GM18868 (cell line): ENCODE measurements around the gene C1QTNF4.
A peak's percentile ranks its signal among the peaks of the same experiment; 100 is the strongest.
"Not testable (repeated sequence)": the region's sequence is repeated elsewhere in the genome, so short reads cannot be mapped to it uniquely, and the experiment has no call there.

Source experiments
- ATAC-seq: cut with Tn5 transposase; IDR thresholded peaks from one replicate; pipeline ENCODE4 v1.9.1; 2021; ENCODE audit warnings: mild to moderate bottlenecking, moderate library complexity; ENCODE audit not compliant: unreplicated experiment

Gene C1QTNF4

GRCh38 chr11:47593934-47594855, at the start of gene C1QTNF4:
Gene C1QTNF4 (minus strand): TSS chr11:47594411. CDS start chr11:47590810, 3,601 bp downstream.
- ATAC-seq: no peak

GRCh38 chr11:47642099-47642855, 48.1 kb upstream of the C1QTNF4 start, which contains the start of gene MTCH2:
Gene MTCH2 (minus strand): TSS chr11:47642559. CDS start chr11:47642465, 94 bp downstream.
- ATAC-seq: peak; percentile 92

- ATAC-seq: no peak
Observed at GRCh38 chr11:47641600-47642098, 47.4 kb upstream of the C1QTNF4 start.

- ATAC-seq: not testable (repeated sequence)
Observed at GRCh38 chr11:47640506-47640905, 46.3 kb upstream of the C1QTNF4 start.

- not testable (repeated sequence) for ATAC-seq
Observed at GRCh38 chr11:47636331-47636730, 42.1 kb upstream of the C1QTNF4 start.

GRCh38 chr11:47631473-47631872, 37.3 kb upstream of the C1QTNF4 start:
- ATAC-seq: no peak

GRCh38 chr11:47628026-47628425, 33.8 kb upstream of the C1QTNF4 start:
- ATAC-seq: no peak

- ATAC-seq: no peak
Observed at GRCh38 chr11:47626234-47626633, 32.0 kb upstream of the C1QTNF4 start.

- no peak for ATAC-seq
Observed at GRCh38 chr11:47620836-47621378, 26.7 kb upstream of the C1QTNF4 start.

GRCh38 chr11:47617417-47617809, 23.2 kb upstream of the C1QTNF4 start:
- ATAC-seq: peak; percentile 64

GRCh38 chr11:47616726-47617416, 22.7 kb upstream of the C1QTNF4 start:
- ATAC-seq: peak; percentile 51

GRCh38 chr11:47615249-47615648, 21.0 kb upstream of the C1QTNF4 start:
- ATAC-seq: no peak

GRCh38 chr11:47611348-47611794, 17.2 kb upstream of the C1QTNF4 start:
- ATAC-seq: peak; percentile 87

- ATAC-seq: no peak
Observed at GRCh38 chr11:47609675-47610074, 15.5 kb upstream of the C1QTNF4 start.

- ATAC-seq: no peak
Observed at GRCh38 chr11:47607380-47607779, 13.2 kb upstream of the C1QTNF4 start.

- no peak for ATAC-seq
Observed at GRCh38 chr11:47606731-47607130, 12.5 kb upstream of the C1QTNF4 start.

- ATAC-seq: no peak
Observed at GRCh38 chr11:47605921-47606320, 11.7 kb upstream of the C1QTNF4 start.

GRCh38 chr11:47603295-47603694, 9.1 kb upstream of the C1QTNF4 start:
- no peak for ATAC-seq

- no peak for ATAC-seq
Observed at GRCh38 chr11:47599902-47600301, 5.7 kb upstream of the C1QTNF4 start.

GRCh38 chr11:47595967-47596366, 1.8 kb upstream of the C1QTNF4 start:
- ATAC-seq: no peak
